Skeletal muscle tissue (tissue), 4 donors: ENCODE measurements around the gene DKK1. TPM values are rescaled to one million over a fixed set of nuclear protein-coding genes. Genes with fewer than 3 reads are reported as not detected.

Experiments used
- H3K27ac ChIP-seq: one replicate; pipeline ENCODE4 v1.7.0; 2013; ENCODE audit warnings: mild to moderate bottlenecking, low read depth, low read length, inconsistent platforms
- H3K27me3 ChIP-seq, 3 donors: one replicate each; pipeline ENCODE4 v1.7.0; 2013; ENCODE audit warnings: low read length in 3 of 3; ENCODE audit not compliant: control insufficient read depth in 3 of 3, insufficient read depth in 3 of 3
- H3K36me3 ChIP-seq, 3 donors: one replicate each; pipeline ENCODE4 v1.7.0; 2013; ENCODE audit warnings: low read length in 3 of 3; ENCODE audit not compliant: control insufficient read depth in 3 of 3, insufficient read depth in 3 of 3
- H3K4me1 ChIP-seq, 3 donors: one replicate each; pipeline ENCODE4 v1.7.0; 2013; ENCODE audit warnings: low read length in 3 of 3, mild to moderate bottlenecking in 3 of 3; ENCODE audit not compliant: control insufficient read depth in 3 of 3, insufficient read depth in 3 of 3
- H3K4me3 ChIP-seq, 3 donors: one replicate each; pipeline ENCODE4 v1.7.0; 2013; ENCODE audit warnings: low read length in 3 of 3
- H3K9ac ChIP-seq, 3 donors: one replicate each; pipeline ENCODE4 v1.7.0; 2013; ENCODE audit warnings: low read length in 3 of 3, mild to moderate bottlenecking in 3 of 3, moderate library complexity in 2 of 3, low read depth in 1 of 3
- H3K9me3 ChIP-seq, 3 donors: one replicate each; pipeline ENCODE4 v1.7.0; 2013; ENCODE audit warnings: low read length in 3 of 3; ENCODE audit not compliant: control insufficient read depth in 3 of 3
- total RNA-seq: library from RNA; depleted of rRNA; stranded (reverse); fragments of >200 nt; gene quantifications from one replicate; pipeline ENCODE4 v1.2.3, GENCODE V29; 2014
- donor health status: Osteomylitis.

Gene DKK1, protein sequence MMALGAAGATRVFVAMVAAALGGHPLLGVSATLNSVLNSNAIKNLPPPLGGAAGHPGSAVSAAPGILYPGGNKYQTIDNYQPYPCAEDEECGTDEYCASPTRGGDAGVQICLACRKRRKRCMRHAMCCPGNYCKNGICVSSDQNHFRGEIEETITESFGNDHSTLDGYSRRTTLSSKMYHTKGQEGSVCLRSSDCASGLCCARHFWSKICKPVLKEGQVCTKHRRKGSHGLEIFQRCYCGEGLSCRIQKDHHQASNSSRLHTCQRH
- under 0.01 TPM for total RNA-seq

DNA sequence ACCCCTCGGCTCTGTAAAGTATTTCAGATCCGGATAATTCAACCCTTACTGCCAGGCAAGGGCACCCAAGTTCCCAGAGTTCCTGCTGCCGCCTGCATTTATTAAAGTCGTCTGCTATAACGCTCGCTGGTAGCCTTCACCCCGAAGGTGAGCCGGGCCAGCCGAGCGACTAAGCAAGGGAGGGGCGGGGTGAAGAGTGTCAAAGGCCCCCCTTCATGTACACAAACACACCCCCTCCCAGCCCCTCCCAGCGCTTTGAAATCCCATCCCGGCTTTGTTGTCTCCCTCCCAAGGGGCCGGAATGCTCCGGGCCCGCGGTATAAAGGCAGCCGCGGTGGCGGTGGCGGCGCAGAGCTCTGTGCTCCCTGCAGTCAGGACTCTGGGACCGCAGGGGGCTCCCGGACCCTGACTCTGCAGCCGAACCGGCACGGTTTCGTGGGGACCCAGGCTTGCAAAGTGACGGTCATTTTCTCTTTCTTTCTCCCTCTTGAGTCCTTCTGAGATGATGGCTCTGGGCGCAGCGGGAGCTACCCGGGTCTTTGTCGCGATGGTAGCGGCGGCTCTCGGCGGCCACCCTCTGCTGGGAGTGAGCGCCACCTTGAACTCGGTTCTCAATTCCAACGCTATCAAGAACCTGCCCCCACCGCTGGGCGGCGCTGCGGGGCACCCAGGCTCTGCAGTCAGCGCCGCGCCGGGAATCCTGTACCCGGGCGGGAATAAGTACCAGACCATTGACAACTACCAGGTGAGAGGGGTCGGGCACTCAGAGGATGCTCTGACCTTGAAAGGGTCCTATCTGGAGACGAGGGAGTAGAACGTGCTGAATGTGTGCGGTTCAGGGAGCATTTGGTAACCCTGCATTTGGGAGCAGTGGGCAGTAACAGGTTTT lies at the start of gene DKK1:
TSS of gene DKK1 (plus strand) at position 349 of the 889 bp plus-strand sequence. CDS start at position 503, 154 bp downstream.
- peak within 1 kb of the TSS; percentile 67 to 74 (median 73) for H3K4me3 ChIP-seq
- H3K27me3 ChIP-seq: peaks cover 7 to 16% (median 10%) of the 10 kb centered on the region in 3 donors

DNA sequence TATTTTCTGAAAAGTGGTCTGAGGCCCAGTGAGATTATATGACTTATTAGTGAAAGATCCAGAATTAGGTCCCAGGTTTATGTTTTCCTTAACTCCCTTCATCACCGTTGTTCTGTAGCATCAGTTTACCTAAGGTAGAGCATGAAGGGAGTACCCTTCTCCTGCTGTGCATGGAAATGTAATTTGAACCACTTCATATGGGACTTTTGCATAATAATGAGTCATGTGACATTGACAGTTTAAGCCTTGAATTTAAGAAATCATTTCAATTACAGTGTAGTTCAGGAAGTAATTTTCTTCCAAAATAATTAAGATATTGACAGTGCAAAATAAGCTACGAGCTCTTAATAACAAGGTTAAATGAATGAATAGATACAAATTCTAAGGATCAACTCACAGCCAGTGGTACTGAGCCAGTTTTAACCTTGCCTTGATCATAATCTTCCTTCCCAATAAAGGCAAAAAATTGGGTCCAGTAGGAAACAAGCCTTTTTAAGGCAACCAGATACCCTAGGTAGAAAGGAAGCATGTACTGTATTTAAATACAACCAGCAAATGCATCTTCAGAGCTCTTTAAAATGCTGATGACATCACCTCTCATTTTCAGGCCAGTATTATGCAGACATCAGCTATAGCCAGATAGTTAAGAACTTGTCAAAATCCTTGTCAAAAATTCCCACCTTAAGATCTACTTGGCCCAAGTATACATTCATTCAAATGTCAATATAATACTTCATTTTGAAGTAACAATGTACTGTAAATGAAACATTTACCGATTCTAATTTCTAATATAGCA lies 48.8 kb upstream of the DKK1 start:
- Histone ChIP-seq H3K4me3 (no peak overlapping the region), H3K9me3 (no peaks in the 10 kb centered on the region), H3K36me3 (no peaks in the 10 kb centered on the region), H3K9ac (no peak overlapping the region), H3K27me3 (no peaks in the 10 kb centered on the region), H3K27ac (no peak overlapping the region), H3K4me1 (peaks cover 0 to 2% (median 0%) of the 10 kb centered on the region in 3 donors)

More for the DNA sequence above, at the start of gene DKK1:
- Histone ChIP-seq H3K9ac (peak within 1 kb of the TSS; percentile 33 to 75 (median 64)), H3K4me1 (peaks cover 11 to 19% (median 18%) of the 10 kb centered on the region in 3 donors), H3K9me3 (no peaks in the 10 kb centered on the region), H3K36me3 (no peaks in the 10 kb centered on the region), H3K27ac (no peak within 1 kb of the TSS)

DNA sequence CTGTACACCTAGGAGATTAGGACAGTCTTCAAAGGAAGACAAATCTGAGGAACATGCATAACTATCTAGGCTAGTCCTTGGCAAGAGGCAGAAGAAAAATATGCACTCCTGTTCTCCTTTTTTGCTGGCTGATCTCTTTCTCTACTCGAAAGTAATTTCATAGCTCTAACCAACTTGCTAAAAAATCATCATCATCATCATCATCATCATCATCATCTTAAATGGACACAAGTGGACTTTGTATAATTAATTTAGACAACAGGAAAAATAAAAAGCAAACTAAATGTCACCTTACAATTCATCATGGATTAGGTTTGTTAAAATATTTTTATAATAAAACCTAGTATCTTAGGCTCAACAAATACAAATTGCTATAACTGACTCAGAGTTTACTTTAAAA lies 47.2 kb upstream of the DKK1 start:
- H3K4me3 ChIP-seq: no peak overlapping the region
- H3K27ac ChIP-seq: no peak overlapping the region
- no peaks in the 10 kb centered on the region for H3K9me3 ChIP-seq
- H3K9ac ChIP-seq: no peak overlapping the region
- H3K36me3 ChIP-seq: peaks cover 0 to 7% (median 0%) of the 10 kb centered on the region in 3 donors
- H3K27me3 ChIP-seq: no peaks in the 10 kb centered on the region
- H3K4me1 ChIP-seq: peaks cover 0 to 2% (median 0%) of the 10 kb centered on the region in 3 donors

DNA sequence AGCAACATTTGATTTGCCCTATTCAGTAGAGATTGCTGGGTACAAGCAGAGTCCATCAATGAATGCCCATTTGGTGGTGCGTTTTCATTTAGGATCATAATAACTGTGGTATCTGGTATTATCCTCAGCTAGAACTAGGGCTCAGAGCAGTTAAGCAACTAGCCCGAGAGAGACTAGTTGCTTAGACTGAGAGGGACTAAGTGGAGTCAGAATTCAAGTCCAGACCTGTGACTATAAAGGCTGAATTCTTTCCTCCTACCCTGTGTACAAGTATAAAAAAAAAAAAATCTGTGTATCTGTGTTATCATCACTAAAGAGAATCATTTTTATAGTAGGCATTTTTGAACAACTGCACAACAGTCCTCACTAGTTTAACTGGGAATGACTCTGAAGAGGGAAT lies 45.3 kb upstream of the DKK1 start:
- H3K4me3 ChIP-seq: no peak overlapping the region
- no peaks in the 10 kb centered on the region for H3K9me3 ChIP-seq
- no peaks in the 10 kb centered on the region for H3K27me3 ChIP-seq
- H3K27ac ChIP-seq: no peak overlapping the region
- H3K36me3 ChIP-seq: peaks cover 0 to 7% (median 0%) of the 10 kb centered on the region in 3 donors
- H3K9ac ChIP-seq: no peak overlapping the region
- H3K4me1 ChIP-seq: peaks cover 0 to 2% (median 0%) of the 10 kb centered on the region in 3 donors

DNA sequence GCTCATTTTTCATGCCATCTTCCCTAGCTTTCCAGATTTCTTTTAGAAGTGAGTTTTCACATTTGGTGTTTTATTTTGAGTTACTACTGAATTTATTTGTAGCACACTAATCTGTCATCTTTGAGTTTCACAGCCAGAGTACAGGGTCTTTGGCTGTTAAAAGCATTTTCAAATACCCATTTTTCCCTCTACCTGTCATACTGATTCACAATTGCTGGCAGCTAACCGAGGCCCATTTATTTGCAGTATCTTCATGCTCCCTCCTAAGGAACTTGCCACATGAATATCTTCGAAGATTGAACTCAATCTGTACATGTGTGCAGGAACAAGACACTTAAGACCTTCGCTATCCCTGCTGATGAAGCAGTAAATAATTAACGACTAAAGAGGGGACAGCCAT lies 44.8 kb upstream of the DKK1 start:
- Histone ChIP-seq H3K27ac (no peak overlapping the region), H3K9ac (no peak overlapping the region), H3K27me3 (no peaks in the 10 kb centered on the region), H3K4me1 (peaks cover 0 to 2% (median 0%) of the 10 kb centered on the region in 3 donors), H3K4me3 (no peak overlapping the region), H3K36me3 (peaks cover 0 to 7% (median 0%) of the 10 kb centered on the region in 3 donors), H3K9me3 (no peaks in the 10 kb centered on the region)

DNA sequence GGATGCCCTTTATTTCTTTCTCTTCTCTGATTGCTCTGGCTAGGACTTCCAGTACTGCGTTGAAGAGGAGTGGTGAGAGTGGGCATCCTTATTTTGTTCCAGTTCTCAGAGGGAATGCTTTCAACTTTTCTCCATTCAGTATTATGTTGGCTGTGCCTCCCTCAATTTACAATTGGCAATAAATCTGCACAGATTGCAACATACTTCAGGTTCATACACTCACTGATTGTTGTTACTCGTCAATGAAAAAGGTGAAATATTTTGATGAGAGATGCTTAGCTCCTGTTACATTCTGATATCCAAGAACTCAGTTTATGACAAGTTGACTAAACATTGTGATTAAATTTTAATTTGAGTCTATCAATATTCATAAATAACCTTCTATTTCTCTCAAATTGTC lies 37.9 kb upstream of the DKK1 start:
- Histone ChIP-seq H3K9me3 (no peaks in the 10 kb centered on the region), H3K27ac (no peak overlapping the region), H3K36me3 (peaks cover 0 to 4% (median 0%) of the 10 kb centered on the region in 3 donors), H3K4me3 (no peak overlapping the region), H3K9ac (no peak overlapping the region), H3K4me1 (peaks cover 0 to 3% (median 0%) of the 10 kb centered on the region in 3 donors), H3K27me3 (no peaks in the 10 kb centered on the region)

DNA sequence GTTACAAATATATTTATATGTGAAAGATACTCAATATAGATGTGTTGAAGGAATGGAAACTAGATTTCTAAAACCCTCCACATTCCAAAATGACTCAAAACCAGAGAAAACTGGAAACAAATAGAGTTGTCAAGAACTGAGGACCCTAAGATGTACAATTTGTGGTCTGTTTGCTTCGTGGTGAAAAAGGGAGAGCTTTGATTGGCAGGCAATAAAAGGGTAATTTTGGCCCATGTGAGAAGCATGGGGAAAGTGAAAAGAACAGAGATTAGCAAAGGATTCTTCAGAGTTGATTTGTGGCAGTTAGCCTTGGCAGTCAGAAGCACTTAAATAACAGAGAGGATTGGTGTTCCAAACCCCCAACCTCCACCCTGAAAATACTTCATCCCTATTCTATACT lies 37.1 kb upstream of the DKK1 start:
- no peaks in the 10 kb centered on the region for H3K27me3 ChIP-seq
- no peaks in the 10 kb centered on the region for H3K36me3 ChIP-seq
- H3K9ac ChIP-seq: no peak overlapping the region
- H3K4me1 ChIP-seq: peaks cover 0 to 3% (median 0%) of the 10 kb centered on the region in 3 donors
- no peak overlapping the region for H3K4me3 ChIP-seq
- no peaks in the 10 kb centered on the region for H3K9me3 ChIP-seq
- H3K27ac ChIP-seq: no peak overlapping the region

DNA sequence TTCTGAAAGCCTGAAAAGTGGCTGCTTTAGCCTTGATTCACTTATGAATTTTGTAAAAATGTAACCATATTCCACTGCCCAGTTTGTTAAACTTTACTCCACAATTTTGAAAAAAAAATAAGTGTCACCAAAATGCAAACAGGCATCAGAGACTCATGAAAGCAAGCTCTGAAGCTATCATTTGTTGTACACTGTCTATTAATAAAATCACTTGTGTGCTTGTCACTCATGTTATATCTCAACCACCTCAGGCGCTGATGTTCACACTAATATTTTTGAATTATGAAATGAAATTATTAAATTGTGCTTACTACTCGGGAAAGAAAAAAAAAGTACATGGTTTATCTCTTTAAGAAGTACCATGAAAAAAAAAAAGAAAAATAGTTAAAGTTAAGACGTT lies 34.5 kb upstream of the DKK1 start:
- Histone ChIP-seq H3K27ac (no peak overlapping the region), H3K27me3 (no peaks in the 10 kb centered on the region), H3K9ac (no peak overlapping the region), H3K36me3 (peaks cover 0 to 8% (median 0%) of the 10 kb centered on the region in 3 donors), H3K9me3 (no peaks in the 10 kb centered on the region), H3K4me1 (peaks cover 0 to 6% (median 3%) of the 10 kb centered on the region in 3 donors), H3K4me3 (no peak overlapping the region)

DNA sequence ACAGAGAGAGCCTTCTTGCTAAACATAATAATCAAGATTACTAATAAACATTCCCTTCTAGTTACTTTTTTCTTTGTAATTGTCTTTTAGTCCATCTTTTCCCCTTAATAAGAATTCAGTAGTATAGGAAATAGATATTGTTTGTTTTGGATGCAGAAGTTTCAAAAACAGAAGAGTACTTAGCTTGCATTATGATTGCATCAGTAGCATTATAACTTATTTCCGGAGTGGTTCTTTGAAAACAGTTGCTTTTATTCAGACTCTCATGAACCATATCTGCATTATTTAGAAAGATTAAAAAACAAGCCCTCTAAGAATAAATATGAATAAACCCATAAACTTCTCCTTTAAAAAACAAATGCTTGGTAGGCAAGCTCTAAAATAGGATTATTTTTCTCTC lies 34.0 kb upstream of the DKK1 start:
- Histone ChIP-seq H3K27ac (no peak overlapping the region), H3K27me3 (no peaks in the 10 kb centered on the region), H3K9me3 (no peaks in the 10 kb centered on the region), H3K4me1 (peaks cover 0 to 6% (median 3%) of the 10 kb centered on the region in 3 donors), H3K4me3 (no peak overlapping the region), H3K9ac (no peak overlapping the region), H3K36me3 (peaks cover 0 to 8% (median 0%) of the 10 kb centered on the region in 3 donors)
